Measurements from ENCODE around the gene ZNF513.

ZNF513 gene

DNA sequence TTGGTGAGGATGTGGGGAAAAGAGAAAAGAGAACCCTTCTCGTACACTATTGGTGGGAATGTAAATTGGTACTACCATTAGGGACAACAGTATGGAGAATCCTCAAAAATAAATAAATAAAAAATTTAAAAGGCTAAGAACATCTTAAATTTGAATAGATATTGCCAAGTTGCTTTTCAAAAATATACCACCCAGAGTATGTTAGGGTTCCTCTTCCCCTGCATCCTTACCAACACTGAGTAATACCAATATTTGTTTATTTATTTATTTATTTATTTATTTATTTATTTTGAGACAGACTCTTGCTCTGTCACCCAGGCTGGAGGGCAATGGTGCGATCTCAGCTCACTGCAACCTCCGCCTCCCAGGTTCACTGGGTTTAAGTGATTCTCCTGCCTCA, 42.4 kb upstream of the ZNF513 start:
- no peaks in the 10 kb centered on the region for H3K79me2 ChIP-seq
- H3K4me3 ChIP-seq (ENCODE audit: low read depth, low read length) = no peak overlapping the region
- no peak overlapping the region for H3K27ac ChIP-seq
- no peaks in the 10 kb centered on the region for H3K9me3 ChIP-seq (ENCODE audit: control insufficient read depth, low read length)
- H3K36me3 ChIP-seq (ENCODE audit: control insufficient read depth, insufficient read depth, low read length) = no peaks in the 10 kb centered on the region
- no peak overlapping the region for H3K9ac ChIP-seq
- H2AFZ ChIP-seq = no peak overlapping the region
- no peaks in the 10 kb centered on the region for H3K4me1 ChIP-seq
- H3K4me2 ChIP-seq (ENCODE audit: low read length) = no peak overlapping the region
- TF ChIP-seq, protein P1, sequence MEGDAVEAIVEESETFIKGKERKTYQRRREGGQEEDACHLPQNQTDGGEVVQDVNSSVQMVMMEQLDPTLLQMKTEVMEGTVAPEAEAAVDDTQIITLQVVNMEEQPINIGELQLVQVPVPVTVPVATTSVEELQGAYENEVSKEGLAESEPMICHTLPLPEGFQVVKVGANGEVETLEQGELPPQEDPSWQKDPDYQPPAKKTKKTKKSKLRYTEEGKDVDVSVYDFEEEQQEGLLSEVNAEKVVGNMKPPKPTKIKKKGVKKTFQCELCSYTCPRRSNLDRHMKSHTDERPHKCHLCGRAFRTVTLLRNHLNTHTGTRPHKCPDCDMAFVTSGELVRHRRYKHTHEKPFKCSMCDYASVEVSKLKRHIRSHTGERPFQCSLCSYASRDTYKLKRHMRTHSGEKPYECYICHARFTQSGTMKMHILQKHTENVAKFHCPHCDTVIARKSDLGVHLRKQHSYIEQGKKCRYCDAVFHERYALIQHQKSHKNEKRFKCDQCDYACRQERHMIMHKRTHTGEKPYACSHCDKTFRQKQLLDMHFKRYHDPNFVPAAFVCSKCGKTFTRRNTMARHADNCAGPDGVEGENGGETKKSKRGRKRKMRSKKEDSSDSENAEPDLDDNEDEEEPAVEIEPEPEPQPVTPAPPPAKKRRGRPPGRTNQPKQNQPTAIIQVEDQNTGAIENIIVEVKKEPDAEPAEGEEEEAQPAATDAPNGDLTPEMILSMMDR (IDR thresholded peaks at IDR 0.05) = no peak
- H3K27me3 ChIP-seq (ENCODE audit: control insufficient read depth, insufficient read depth, low read length) = no peaks in the 10 kb centered on the region

DNA sequence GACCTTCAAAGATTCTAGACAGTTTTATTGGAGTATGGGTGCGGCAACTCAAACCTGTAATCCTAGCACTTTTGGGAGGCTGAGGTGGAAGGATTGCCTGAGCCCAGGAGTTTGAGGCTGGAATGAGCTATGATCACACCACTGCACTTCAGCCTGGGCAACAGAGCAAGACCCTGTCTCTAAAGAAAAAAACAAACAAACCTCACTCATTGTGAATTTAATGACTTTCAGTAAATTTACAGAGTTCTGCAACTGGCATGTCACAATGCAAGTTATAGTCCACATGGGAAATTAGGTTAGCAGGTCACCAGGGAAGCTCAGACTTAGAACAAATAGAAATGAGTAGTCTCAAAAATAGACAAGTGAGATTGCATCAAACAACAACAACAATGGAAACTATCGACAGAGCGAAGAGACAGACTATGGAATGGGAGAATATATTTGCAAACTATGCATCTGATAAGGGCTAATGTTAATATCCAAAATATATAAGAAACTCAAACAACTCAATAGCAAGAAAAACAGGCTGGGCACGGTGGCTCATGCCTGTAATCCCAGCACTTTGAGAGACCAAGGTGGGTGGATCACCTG, 41.2 kb upstream of the ZNF513 start:
- Histone ChIP-seq H3K27me3 (ENCODE audit: control insufficient read depth, insufficient read depth, low read length) (no peaks in the 10 kb centered on the region), H3K9ac (no peak overlapping the region), H3K9me3 (ENCODE audit: control insufficient read depth, low read length) (no peaks in the 10 kb centered on the region), H3K4me1 (no peaks in the 10 kb centered on the region), H3K4me2 (ENCODE audit: low read length) (no peak overlapping the region), H3K79me2 (no peaks in the 10 kb centered on the region), H3K4me3 (ENCODE audit: low read depth, low read length) (no peak overlapping the region), H2AFZ (no peak overlapping the region), H3K36me3 (ENCODE audit: control insufficient read depth, insufficient read depth, low read length) (no peaks in the 10 kb centered on the region), H3K27ac (no peak overlapping the region)
- TF ChIP-seq, protein P1 (IDR thresholded peaks at IDR 0.05) = no peak

DNA sequence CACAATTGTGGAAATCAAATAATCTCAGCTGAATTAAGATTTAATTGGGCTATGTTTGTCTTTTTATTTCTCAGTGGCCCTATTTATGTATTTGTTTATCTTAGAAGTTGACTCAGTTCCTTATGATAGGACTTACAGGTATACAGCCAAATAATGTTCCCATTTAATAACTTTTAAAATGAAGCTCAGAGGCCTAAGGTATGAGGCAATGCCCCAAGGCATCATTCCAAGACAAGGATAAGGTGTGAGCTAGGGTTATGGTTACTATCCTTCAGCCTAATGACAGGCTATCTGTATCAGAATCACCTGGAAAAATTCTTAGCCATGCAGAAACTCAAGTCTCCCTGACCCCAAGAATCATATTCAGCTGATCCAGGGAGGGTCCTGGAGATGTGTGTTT, 40.5 kb upstream of the ZNF513 start:
- Histone ChIP-seq H2AFZ (no peak overlapping the region), H3K9me3 (ENCODE audit: control insufficient read depth, low read length) (no peaks in the 10 kb centered on the region), H3K4me2 (ENCODE audit: low read length) (no peak overlapping the region), H3K4me3 (ENCODE audit: low read depth, low read length) (no peak overlapping the region), H3K27ac (no peak overlapping the region), H3K9ac (no peak overlapping the region), H3K4me1 (no peaks in the 10 kb centered on the region), H3K27me3 (ENCODE audit: control insufficient read depth, insufficient read depth, low read length) (no peaks in the 10 kb centered on the region), H3K36me3 (ENCODE audit: control insufficient read depth, insufficient read depth, low read length) (no peaks in the 10 kb centered on the region), H3K79me2 (no peaks in the 10 kb centered on the region)
- TF ChIP-seq, protein P1 (IDR thresholded peaks at IDR 0.05) = no peak

DNA sequence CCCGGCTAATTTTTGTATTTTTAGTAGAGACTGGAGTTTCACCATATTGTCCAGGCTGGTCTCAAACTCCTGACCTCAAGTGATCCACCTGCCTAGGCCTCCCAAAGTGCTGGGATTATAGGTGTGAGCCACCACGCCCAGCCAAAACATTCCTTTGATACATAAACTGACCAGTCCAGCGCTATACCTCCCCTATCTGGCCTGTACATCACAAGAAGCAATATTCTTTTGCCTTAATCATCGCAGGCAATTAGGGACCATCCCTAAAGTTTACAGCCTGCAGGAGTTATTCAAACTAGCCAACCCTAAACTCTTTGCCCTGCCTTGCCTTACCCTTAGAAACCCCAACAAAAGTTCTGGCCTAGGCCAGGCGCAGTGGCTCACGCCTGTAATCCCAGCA, 35.6 kb upstream of the ZNF513 start:
- Histone ChIP-seq H3K9ac (no peak overlapping the region), H3K27me3 (ENCODE audit: control insufficient read depth, insufficient read depth, low read length) (no peaks in the 10 kb centered on the region), H3K4me1 (no peaks in the 10 kb centered on the region), H3K36me3 (ENCODE audit: control insufficient read depth, insufficient read depth, low read length) (no peaks in the 10 kb centered on the region), H3K27ac (no peak overlapping the region), H3K4me3 (ENCODE audit: low read depth, low read length) (no peak overlapping the region), H3K9me3 (ENCODE audit: control insufficient read depth, low read length) (no peaks in the 10 kb centered on the region), H2AFZ (no peak overlapping the region), H3K79me2 (no peaks in the 10 kb centered on the region), H3K4me2 (ENCODE audit: low read length) (no peak overlapping the region)
- TF ChIP-seq, protein P1 (IDR thresholded peaks at IDR 0.05) = no peak

DNA sequence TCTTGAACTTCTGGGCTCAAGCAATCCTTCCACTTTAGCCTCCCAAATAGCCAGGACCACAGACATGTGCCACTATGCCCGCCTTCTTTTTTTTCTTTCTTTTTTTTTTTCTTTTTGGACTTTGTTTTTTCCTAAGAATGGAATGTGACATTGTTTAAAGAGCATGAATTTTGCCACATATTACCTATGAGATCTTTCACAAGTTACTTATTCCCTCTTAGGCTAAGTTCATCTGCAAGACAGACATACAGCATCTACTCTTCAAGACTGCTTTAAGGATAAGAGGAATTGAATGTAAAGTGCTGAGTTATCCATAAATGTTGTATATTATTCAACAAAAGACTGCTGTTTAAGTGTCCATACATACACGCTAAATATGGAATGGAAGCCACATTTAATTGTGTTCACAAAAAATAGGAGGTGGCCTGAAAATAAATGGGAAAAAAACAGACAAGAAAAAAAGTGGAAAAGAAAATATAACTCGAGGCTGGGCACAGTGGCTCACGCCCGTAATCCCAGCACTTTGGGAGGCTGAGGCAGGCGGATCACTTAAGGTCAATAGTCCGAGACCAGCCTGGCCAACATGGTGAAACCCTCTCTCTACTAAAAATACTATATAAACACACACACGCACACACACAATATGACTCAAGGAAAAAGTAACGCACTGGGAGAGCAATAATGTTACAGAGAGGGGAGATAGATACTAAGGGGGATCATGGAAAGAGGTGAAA, 32.1 kb upstream of the ZNF513 start:
- TF ChIP-seq, protein P1 (IDR thresholded peaks at IDR 0.05) = no peak

More for the DNA sequence above, 32.1 kb upstream of the ZNF513 start:
- no peaks in the 10 kb centered on the region for H3K27me3 ChIP-seq (ENCODE audit: control insufficient read depth, insufficient read depth, low read length)
- H3K9ac ChIP-seq = no peak overlapping the region
- no peak overlapping the region for H3K27ac ChIP-seq
- no peaks in the 10 kb centered on the region for H3K9me3 ChIP-seq (ENCODE audit: control insufficient read depth, low read length)
- no peaks in the 10 kb centered on the region for H3K4me1 ChIP-seq
- H3K79me2 ChIP-seq = peaks cover 2% of the 10 kb centered on the region
- no peaks in the 10 kb centered on the region for H3K36me3 ChIP-seq (ENCODE audit: control insufficient read depth, insufficient read depth, low read length)
- H3K4me3 ChIP-seq (ENCODE audit: low read depth, low read length) = no peak overlapping the region
- H3K4me2 ChIP-seq (ENCODE audit: low read length) = no peak overlapping the region
- H2AFZ ChIP-seq = no peak overlapping the region

Data from parathyroid adenoma (tissue), 2 donors.